Stimulated activated CD4-positive, alpha-beta T cell treated with anti-CD3 and anti-CD28 coated beads, TNF-alpha, amount 100 ng/mL, for 1 hour (primary cell): ENCODE measurements around the gene EXOC6B.

ENCODE experiments used
- DNase-seq, 3 donors: peaks; one replicate each; pipeline ENCODE4 v3.0.0-alpha.2; 2020; ENCODE audit warnings: low read depth in 3 of 3, low spot score in 1 of 3

EXOC6B gene

GRCh38 chr2:72181616-72182015 is 644.2 kb downstream of the EXOC6B start:
- no peak for DNase-seq

- DNase-seq = no peak
Observed at GRCh38 chr2:72180351-72180750, 645.5 kb downstream of the EXOC6B start.

- no peak for DNase-seq
Observed at GRCh38 chr2:72178551-72178950, 647.3 kb downstream of the EXOC6B start.

- no peak for DNase-seq
Observed at GRCh38 chr2:72176281-72176680, 649.6 kb downstream of the EXOC6B start.

- DNase-seq = no peak
Observed at GRCh38 chr2:72175636-72176035, 650.2 kb downstream of the EXOC6B start.

- no peak for DNase-seq
Observed at GRCh38 chr2:72173640-72174321, 652.1 kb downstream of the EXOC6B start.

- no peak for DNase-seq
Observed at GRCh38 chr2:72172478-72172877, 653.4 kb downstream of the EXOC6B start.

- DNase-seq = no peak
Observed at GRCh38 chr2:72166279-72166678, 659.6 kb downstream of the EXOC6B start.

GRCh38 chr2:72165792-72166191 is 660.0 kb downstream of the EXOC6B start:
- DNase-seq = no peak

GRCh38 chr2:72162574-72162973 is 663.3 kb downstream of the EXOC6B start:
- DNase-seq = no peak

- DNase-seq = no peak
Observed at GRCh38 chr2:72159211-72159993, 666.4 kb downstream of the EXOC6B start.

GRCh38 chr2:72157871-72158771 is 667.7 kb downstream of the EXOC6B start:
- no peak for DNase-seq

- no peak for DNase-seq
Observed at GRCh38 chr2:72156872-72157271, 669.0 kb downstream of the EXOC6B start.

GRCh38 chr2:72155737-72156136 is 670.1 kb downstream of the EXOC6B start:
- DNase-seq = no peak

GRCh38 chr2:72155151-72155550 is 670.7 kb downstream of the EXOC6B start:
- DNase-seq = no peak

GRCh38 chr2:72154386-72154975 is 671.4 kb downstream of the EXOC6B start:
- no peak for DNase-seq

- DNase-seq = no peak
Observed at GRCh38 chr2:72153924-72154323, 671.9 kb downstream of the EXOC6B start.

- no peak for DNase-seq
Observed at GRCh38 chr2:72153026-72153791, 672.6 kb downstream of the EXOC6B start.

- no peak for DNase-seq
Observed at GRCh38 chr2:72150861-72151356, 674.9 kb downstream of the EXOC6B start.

GRCh38 chr2:72150157-72150860 is 675.5 kb downstream of the EXOC6B start:
- DNase-seq = peak in 2 of 3 donors; percentile 10 to 42
